BJ (cell line): ENCODE data around the gene PHC2. TPM values are rescaled to one million over a fixed set of nuclear protein-coding genes. Genes with fewer than 3 reads are reported as not detected.

Source experiments
- CTCF ChIA-PET: fragments of 350-600 bp; formaldehyde crosslinking; extraction: SDS; loops from one replicate; lab custom pipeline; 2021; ENCODE audit warnings: antibody characterized with exemption, inconsistent platforms; lab: Yijun Ruan, JAX
- POLR2A ChIA-PET: fragments of 300-600 bp; sonication (Branson Sonifier 250); formaldehyde crosslinking; extraction: SDS; loops from one replicate; lab custom pipeline; 2021; ENCODE audit warnings: antibody characterized with exemption; lab: Charles Lee
- DNase-seq: peaks from one replicate; pipeline ENCODE4 v3.0.0-alpha.2; 2011; ENCODE audit warnings: low read depth
- H3K27me3 ChIP-seq: 2 replicates; pipeline ENCODE4 v1.6.0; 2011; ENCODE audit warnings: low read length; ENCODE audit not compliant: control insufficient read depth, insufficient read depth
- H3K36me3 ChIP-seq: 2 replicates; pipeline ENCODE4 v1.5.1; 2011; ENCODE audit warnings: low read length; ENCODE audit not compliant: control insufficient read depth, insufficient read depth
- H3K4me3 ChIP-seq: 2 replicates; pipeline ENCODE4 v1.5.1; 2011; ENCODE audit warnings: low read depth, mild to moderate bottlenecking, control low read depth, low read length
- polyA plus RNA-seq: library from polyadenylated mRNA; depleted of rRNA; stranded (reverse); fragments of >200 nt; gene quantifications from 2 replicates; pipeline ENCODE4 v1.2.3, GENCODE V29; 2011
- TF ChIP-seq, protein P1 (sequence below): IDR thresholded peaks from 2 replicates; pipeline ENCODE4 v1.5.1; 2011; ENCODE audit warnings: low read depth, mild to moderate bottlenecking, control low read depth, inconsistent platforms, low read length, moderate library complexity; ENCODE audit not compliant: insufficient read depth

Gene PHC2
- polyA plus RNA-seq, 1 experiment, result 62.0 TPM

GRCh38 chr1:33385251-33385650 lies 45.6 kb downstream of the PHC2 start:
- no peak for DNase-seq
- H3K36me3 ChIP-seq, result no peaks in the 10 kb centered on the region
- no peaks in the 10 kb centered on the region for H3K27me3 ChIP-seq
- TF ChIP-seq, protein P1, sequence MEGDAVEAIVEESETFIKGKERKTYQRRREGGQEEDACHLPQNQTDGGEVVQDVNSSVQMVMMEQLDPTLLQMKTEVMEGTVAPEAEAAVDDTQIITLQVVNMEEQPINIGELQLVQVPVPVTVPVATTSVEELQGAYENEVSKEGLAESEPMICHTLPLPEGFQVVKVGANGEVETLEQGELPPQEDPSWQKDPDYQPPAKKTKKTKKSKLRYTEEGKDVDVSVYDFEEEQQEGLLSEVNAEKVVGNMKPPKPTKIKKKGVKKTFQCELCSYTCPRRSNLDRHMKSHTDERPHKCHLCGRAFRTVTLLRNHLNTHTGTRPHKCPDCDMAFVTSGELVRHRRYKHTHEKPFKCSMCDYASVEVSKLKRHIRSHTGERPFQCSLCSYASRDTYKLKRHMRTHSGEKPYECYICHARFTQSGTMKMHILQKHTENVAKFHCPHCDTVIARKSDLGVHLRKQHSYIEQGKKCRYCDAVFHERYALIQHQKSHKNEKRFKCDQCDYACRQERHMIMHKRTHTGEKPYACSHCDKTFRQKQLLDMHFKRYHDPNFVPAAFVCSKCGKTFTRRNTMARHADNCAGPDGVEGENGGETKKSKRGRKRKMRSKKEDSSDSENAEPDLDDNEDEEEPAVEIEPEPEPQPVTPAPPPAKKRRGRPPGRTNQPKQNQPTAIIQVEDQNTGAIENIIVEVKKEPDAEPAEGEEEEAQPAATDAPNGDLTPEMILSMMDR, result no peak
- ChIA-PET CTCF (interaction anchor here (0.9 to 1.0 kb wide), 2 partner anchors 9 to 90 kb away, joined by 3 read pairs; no protein-coding TSS in a partner anchor), POLR2A (no interaction called here)
- H3K4me3 ChIP-seq, result no peak overlapping the region

DNA sequence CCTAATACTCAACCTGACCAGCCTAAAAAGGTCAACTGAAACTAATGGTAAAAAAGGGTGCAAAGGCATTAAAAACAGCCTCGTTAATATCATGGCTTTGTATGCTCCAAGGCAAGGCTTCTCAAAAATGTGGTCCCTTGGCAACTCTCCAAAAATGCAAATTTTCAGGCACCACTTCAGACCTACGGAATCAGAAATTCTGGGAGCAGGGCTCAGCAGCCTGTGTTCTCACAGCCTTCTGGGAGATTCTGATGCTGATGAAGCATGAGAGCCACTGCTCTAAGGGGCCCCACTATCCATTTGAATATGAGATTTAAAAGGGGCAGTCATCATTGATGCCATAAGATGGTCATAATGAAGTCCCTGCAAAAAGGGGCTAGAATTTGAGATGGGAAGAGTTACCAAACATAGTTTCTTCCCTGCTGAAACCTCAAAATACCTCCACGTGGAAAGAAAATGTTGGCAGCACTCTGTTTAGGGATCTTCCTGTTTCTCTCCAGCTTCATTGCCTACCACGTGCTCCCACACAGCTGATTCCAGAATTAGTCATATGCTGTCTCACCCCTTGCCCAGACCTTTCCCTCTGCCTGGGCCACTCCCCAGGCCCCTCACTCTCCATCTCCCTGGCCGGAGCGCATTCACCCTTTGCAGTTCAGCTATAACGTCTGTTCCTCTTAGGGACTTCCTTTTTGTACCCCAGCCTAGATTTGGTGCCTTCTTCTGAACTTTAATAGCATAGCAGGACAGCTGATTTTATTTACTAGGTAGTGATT lies 46.7 kb downstream of the PHC2 start:
- TF ChIP-seq, protein P1, result no peak
- no peak overlapping the region for H3K4me3 ChIP-seq
- DNase-seq, result peak; percentile 55
- ChIA-PET CTCF (interaction anchor here (0.5 to 2.2 kb wide), 6 partner anchors 8 to 127 kb away, joined by 3 to 6 read pairs (median 3); partner anchors contain the start of gene ZSCAN20), POLR2A (interaction anchor here (0.5 kb wide), 1 partner anchor 249 kb away, joined by 4 read pairs; no protein-coding TSS in a partner anchor)
- no peaks in the 10 kb centered on the region for H3K36me3 ChIP-seq
- H3K27me3 ChIP-seq, result no peaks in the 10 kb centered on the region

GRCh38 chr1:33383489-33383888 lies 47.4 kb downstream of the PHC2 start:
- TF ChIP-seq, protein P1, result no peak
- Histone ChIP-seq H3K36me3 (no peaks in the 10 kb centered on the region), H3K27me3 (no peaks in the 10 kb centered on the region), H3K4me3 (no peak overlapping the region)
- ChIA-PET POLR2A (no interaction called here), CTCF (interaction anchor here (0.5 to 2.2 kb wide), 3 partner anchors 76 to 126 kb away, joined by 3 to 6 read pairs (median 4); partner anchors contain the start of gene ZSCAN20)
- no peak for DNase-seq

DNA sequence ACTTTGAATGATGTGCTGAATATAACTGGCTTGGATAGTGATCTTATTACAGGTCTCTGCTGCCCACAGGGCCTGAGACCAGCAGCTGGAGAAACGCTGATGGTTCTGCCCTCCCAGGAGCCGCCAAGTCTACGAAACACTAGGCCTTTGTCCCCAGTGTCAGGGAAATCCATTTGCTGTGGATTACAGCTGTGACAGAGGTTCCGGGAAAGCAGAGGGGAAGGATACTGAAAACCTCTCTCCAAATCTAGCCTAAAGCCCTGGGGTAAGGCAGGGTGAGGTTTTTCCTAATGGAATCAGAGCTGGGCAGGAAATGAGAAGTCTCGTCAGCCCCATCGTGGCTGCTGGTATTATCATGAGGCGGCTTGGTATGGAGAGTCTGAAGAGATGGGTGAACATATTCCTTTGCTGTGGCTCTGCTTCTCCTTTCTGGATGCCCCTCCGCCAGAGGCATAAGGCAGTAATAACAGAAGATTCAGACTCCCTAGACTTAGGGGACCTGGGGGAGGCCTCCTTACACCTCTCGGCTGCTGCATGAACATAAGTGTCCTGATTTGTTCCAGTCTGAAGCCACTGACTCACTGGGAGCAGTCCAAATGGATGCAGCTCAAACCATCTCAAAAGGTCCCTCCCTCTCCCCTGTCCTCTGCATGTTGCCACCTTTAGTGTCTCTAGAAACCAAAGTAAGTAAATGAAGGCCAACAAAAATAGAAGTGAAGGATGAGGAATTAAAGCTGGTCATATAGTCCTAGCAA lies 48.1 kb downstream of the PHC2 start:
- Histone ChIP-seq H3K27me3 (no peaks in the 10 kb centered on the region), H3K4me3 (no peak overlapping the region), H3K36me3 (no peaks in the 10 kb centered on the region)
- TF ChIP-seq, protein P1, result no peak
- DNase-seq, result no peak
- ChIA-PET CTCF (interaction anchor here (2.2 kb wide), 1 partner anchor 89 kb away, joined by 6 read pairs; the partner anchor contains the start of gene ZSCAN20), POLR2A (no interaction called here)

- Histone ChIP-seq H3K27me3 (no peaks in the 10 kb centered on the region), H3K36me3 (no peaks in the 10 kb centered on the region), H3K4me3 (no peak overlapping the region)
- CTCF ChIA-PET, result no interaction called here
- POLR2A ChIA-PET, result no interaction called here
- DNase-seq, result no peak
- TF ChIP-seq, protein P1, result no peak
These were observed 48.9 kb downstream of the PHC2 start for GRCh38 chr1:33381977-33382376.
